HL-60 (cell line): ENCODE data around the gene ARTN.

Experiments
- GABPA ChIP-seq: IDR thresholded peaks from 2 replicates; pipeline ENCODE4 v1.6.1; 2012; ENCODE audit warnings: low read depth
- POLR2AphosphoS5 ChIP-seq: IDR thresholded peaks from 2 replicates; pipeline ENCODE4 v1.6.1; 2012; ENCODE audit warnings: low read depth
- SPI1 ChIP-seq: IDR thresholded peaks from 2 replicates; pipeline ENCODE4 v1.6.1; 2012; ENCODE audit warnings: low read depth, mild to moderate bottlenecking, borderline replicate concordance
- TF ChIP-seq, protein P1 (sequence below): IDR thresholded peaks from one replicate; pipeline ENCODE4 v1.5.1; 2011; ENCODE audit warnings: low read length, control low read depth, inconsistent platforms; ENCODE audit not compliant: insufficient read depth
- TF ChIP-seq, protein P2 (sequence below): IDR thresholded peaks from 2 replicates; pipeline ENCODE4 v1.6.1; 2012; ENCODE audit warnings: low read depth; ENCODE audit not compliant: insufficient replicate concordance

DNA sequence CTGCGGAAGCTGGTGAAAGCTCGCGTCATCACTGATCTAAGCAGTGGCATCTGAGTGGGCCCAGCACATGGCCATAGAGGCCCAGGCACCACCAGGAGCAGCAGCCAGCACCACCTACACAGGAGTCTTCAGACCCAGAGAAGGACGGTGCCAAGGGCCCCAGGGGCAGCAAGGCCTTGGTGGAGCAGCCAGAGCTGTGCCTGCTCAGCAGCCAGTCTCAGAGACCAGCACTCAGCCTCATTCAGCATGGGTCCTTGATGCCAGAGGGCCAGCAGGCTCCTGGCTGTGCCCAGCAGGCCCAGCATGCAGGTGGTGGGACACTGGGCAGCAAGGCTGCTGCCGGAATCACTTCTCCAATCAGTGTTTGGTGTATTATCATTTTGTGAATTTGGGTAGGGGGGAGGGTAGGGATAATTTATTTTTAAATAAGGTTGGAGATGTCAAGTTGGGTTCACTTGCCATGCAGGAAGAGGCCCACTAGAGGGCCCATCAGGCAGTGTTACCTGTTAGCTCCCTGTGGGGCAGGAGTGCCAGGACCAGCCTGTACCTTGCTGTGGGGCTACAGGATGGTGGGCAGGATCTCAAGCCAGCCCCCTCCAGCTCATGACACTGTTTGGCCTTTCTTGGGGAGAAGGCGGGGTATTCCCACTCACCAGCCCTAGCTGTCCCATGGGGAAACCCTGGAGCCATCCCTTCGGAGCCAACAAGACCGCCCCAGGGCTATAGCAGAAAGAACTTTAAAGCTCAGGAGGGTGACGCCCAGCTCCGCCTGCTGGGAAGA lies 3.2 kb upstream of the ARTN start:
- TF ChIP-seq, protein P1, sequence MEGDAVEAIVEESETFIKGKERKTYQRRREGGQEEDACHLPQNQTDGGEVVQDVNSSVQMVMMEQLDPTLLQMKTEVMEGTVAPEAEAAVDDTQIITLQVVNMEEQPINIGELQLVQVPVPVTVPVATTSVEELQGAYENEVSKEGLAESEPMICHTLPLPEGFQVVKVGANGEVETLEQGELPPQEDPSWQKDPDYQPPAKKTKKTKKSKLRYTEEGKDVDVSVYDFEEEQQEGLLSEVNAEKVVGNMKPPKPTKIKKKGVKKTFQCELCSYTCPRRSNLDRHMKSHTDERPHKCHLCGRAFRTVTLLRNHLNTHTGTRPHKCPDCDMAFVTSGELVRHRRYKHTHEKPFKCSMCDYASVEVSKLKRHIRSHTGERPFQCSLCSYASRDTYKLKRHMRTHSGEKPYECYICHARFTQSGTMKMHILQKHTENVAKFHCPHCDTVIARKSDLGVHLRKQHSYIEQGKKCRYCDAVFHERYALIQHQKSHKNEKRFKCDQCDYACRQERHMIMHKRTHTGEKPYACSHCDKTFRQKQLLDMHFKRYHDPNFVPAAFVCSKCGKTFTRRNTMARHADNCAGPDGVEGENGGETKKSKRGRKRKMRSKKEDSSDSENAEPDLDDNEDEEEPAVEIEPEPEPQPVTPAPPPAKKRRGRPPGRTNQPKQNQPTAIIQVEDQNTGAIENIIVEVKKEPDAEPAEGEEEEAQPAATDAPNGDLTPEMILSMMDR: no peak
- no peak for TF ChIP-seq POLR2AphosphoS5
- TF ChIP-seq, protein P2, sequence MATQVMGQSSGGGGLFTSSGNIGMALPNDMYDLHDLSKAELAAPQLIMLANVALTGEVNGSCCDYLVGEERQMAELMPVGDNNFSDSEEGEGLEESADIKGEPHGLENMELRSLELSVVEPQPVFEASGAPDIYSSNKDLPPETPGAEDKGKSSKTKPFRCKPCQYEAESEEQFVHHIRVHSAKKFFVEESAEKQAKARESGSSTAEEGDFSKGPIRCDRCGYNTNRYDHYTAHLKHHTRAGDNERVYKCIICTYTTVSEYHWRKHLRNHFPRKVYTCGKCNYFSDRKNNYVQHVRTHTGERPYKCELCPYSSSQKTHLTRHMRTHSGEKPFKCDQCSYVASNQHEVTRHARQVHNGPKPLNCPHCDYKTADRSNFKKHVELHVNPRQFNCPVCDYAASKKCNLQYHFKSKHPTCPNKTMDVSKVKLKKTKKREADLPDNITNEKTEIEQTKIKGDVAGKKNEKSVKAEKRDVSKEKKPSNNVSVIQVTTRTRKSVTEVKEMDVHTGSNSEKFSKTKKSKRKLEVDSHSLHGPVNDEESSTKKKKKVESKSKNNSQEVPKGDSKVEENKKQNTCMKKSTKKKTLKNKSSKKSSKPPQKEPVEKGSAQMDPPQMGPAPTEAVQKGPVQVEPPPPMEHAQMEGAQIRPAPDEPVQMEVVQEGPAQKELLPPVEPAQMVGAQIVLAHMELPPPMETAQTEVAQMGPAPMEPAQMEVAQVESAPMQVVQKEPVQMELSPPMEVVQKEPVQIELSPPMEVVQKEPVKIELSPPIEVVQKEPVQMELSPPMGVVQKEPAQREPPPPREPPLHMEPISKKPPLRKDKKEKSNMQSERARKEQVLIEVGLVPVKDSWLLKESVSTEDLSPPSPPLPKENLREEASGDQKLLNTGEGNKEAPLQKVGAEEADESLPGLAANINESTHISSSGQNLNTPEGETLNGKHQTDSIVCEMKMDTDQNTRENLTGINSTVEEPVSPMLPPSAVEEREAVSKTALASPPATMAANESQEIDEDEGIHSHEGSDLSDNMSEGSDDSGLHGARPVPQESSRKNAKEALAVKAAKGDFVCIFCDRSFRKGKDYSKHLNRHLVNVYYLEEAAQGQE: no peak
- no peak for TF ChIP-seq GABPA
- no peak for TF ChIP-seq SPI1
